Iris pigment epithelial cell (primary cell): ENCODE results near the gene MMP20.

Source experiments
- DNase-seq: peaks from one replicate; pipeline ENCODE4 v3.0.0-alpha.2; 2011; ENCODE audit warnings: low read depth

Gene MMP20

DNA sequence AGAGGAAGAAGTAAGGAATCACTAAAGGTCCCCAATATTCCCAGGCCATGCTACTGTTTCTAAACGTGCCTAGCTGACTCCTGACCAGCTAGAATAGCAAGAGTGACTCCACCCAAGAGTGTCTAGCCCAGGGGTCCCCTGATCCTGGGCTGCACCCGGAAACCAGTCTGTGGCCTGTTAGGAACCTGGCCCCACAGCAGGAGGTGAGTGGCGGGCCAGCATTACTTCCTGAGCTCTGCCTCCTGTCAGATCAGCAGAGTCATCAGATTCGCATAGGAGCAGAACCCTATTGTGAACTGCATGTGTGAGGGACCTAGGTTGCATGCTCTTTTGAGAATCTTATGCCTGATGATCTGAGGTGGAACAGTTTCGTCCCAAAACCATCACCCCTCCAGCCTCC, 2.0 kb downstream of the MMP20 start:
- DNase-seq = no peak

DNA sequence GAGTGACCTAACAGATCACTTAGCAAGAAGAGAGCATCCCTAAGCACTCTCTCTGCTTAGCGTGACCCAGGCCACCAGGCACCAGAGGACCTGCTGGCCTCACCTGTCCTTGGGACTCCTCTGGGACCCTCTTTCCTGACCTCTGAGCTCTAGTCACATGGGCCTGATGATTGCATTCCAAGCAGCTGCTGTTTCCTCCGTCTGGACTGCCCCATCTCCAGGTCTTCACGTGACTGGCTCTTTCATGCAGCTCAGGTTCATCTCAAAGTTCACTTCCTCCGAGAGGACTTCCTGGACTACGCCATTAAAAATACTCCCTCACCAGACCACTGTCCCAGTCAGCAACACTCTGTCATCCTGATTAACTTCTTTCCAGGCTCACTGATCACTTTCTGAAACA, 2.9 kb downstream of the MMP20 start:
- DNase-seq = no peak

DNA sequence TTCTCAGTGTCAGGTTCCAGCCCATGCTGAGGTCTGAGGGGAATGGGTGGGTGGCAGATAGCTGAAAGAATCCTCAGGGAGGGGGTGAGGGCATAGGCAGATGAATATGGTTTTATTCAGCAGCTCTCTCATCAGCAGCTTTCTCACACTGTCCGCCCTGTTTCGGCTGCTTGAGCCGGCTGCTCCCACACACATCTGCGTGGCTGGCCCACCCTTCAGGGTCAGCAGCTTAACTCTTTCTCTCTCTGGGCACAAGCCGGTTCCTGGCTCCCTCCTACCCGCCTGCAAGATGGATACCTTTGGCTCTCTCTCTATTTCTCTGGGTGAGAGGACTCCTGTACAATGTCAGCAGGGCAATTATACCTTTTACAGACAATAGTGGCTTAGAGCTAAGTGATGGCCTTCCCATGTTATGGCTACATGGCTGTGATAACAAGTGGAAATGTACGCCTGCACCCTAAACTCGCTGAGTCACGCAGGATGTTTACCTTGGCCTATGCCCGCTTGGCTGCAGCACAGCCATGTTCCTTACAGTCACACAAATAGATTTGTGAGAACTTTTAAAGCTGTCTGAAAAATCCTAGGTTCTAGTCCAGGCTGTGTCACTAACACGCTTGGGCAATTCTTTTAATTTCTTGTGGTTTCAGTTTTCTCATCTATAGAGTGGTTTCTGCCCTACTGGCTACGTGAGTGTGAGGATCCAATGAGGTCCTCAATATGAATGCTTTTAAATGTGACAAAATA, 4.1 kb downstream of the MMP20 start:
- no peak for DNase-seq

DNA sequence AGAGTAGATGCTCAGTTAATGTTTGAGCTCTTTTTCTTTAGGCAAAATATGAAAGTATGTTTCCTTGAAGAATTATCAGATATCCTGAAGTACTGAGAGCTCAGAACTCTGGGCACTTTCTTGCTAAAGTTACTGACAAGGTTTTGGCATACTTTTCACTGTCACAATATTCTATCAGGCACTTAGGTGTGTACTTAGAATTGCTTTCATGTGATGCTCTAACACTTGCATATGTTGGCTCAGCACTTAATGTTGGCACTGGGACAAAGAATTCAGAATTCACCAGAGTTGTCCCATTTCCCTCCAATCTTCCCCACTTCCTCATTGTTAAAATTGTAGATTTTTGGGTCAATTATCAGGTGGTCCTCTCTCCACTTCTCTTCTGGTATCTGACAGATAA, 5.0 kb downstream of the MMP20 start:
- DNase-seq = no peak

DNA sequence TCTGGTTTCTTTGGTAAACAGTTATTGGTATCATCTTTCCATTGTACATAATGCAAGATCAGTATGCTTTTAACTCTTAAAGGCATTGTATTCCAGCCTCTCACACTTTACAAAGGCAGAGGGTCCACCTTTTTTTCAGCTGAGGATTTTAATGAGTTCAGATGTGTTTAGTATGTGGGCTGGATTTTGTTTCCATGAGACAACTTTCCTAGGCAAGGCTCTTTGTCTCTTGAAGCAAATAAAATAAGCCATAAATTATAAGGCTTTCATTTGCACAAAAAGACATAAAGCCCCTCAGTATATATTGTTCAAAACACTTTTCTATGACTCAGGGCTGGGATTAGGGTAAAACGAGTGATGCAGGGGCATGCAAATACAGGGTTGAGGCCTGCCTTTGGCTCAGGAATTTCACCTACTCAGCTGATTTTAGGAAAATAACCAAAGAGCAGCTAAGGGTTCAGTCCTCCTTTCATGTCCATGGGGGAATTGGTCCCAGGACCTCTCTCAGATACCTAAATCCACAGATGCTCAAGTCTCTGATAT, 7.6 kb downstream of the MMP20 start:
- no peak for DNase-seq

DNA sequence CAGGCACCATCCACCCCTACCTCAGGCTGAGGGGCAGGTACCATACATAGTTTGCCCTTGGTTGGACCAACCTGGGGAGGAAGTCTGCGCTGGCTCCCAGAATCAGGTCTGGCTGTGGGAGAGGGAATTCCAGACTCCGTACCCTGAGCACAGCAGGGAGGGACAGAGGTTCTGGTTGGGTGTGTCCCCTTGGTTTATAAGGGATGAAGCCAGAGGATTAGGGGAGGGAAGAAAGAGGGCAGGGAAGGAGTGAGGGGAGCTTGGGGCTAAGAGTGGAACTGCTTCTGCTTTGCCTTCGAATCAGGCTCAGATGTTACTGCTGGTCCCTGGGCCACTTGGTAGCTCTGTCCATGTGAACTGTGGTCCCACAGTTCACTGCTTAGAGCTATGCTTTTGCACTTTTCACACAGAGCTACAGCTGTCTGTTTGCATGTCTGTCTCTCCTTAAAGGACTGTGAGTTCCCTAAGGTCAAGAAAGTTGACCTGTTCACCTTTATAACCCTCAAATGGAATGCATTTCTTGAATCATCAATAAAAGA, 9.2 kb downstream of the MMP20 start:
- no peak for DNase-seq

DNA sequence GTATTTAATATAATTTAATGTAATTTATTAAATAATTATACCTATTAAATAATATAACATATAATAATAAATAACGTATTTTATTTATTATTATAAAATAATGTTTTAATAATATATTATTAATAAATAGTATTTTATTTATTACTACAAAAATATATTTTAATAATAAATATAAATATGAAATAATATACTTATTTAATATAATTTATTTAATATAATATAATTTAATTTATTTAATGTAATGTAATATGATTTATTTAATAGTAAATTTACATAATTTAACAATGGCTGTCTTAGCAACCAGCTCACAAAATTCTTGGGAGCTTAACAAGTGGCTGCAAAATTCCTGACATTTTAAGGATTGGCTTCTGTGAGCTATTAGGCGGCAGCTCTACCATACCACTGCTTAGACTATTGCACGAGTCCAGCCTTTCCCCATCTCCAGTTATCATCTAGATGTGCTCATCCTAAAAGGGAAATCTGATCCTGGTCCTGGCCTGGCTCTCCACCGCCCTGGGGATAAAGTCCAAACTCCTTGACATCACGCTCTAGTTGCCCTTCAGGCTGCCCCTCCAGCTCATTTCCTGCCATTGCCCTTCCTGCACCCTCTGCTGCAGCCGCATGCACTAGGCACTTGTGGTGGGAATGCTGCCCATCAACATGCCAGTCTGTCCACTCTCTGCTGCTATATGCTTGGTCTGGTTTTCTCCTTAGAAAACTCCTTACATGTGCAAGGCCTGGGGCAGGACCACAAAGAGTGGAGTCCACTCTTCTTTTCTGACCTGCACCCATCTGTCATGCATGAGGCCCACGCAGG, 9.8 kb downstream of the MMP20 start:
- no peak for DNase-seq

DNA sequence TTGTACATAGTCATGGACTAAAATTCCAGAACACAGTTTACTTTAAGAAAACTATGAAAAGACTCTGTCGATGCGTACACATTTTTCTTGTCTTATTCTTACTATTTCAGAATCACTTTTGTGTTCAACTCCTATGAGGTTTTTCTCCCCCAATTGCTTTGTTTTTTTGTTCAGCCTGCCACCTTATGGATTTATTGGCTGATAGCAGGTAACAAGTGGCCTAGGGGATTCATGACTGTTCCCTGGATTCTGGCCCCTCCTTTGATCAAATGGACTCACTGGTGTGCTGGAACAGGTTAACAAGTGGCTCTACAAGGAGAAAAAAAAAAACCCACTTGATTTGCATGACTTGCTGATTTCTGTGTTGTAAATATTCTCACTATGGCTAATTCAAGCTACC, 10.6 kb downstream of the MMP20 start:
- DNase-seq = no peak

DNA sequence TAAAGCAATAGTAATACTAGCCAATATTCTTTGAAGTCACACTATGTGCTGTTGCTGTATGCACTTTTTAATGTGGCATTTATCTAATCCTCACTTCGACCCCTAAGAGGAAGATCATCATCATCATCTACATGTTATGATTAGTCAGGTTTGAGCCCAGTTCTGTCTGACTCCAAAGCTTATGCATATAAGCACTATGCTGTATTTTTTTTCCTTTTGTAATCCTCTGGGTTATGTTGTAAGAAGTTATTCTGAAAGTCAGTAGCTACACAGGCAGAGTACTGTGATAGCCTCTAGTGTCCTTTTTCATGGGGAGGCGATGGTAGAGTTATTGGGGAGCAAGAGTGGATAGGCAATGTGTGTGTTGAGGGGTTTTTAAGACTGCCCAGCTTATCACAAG, 11.1 kb downstream of the MMP20 start:
- no peak for DNase-seq

DNA sequence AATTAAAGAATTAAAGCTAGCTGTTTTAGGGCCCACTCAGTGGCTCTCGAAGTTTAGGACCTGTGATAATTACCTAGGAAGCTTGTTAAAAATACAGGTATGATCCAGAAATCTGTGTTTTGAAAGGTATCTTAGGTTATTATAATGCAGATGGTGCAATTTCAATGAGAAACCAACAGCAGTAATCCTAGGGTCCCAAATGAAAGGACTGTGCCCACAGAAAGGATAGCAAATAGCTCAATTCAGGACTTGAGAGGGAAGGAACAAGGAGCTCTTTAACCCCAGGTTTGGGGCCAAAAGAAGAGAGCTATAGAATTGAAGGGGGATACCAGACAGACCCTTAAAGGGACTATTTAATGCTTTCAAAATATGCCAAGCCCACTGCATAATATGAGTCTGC, 11.7 kb downstream of the MMP20 start:
- no peak for DNase-seq

DNA sequence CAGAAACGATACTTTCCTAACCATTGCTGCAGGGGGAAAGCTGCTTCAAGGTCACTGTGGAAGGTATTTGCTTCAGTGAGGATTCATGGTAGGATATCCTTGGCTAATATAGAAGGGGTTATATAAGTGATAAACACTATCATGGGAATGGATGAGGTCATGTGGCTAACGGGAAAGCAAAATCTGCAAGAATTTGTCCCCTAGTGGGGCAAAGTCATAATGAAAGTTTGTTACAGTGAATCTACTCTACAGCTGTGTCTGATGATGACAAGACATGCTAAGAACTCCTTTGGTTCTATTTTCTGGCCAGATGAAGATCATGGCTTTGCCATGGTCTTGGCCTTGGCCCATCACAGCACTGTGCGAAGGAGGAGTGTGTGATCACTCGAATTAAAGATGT, 13.8 kb downstream of the MMP20 start:
- no peak for DNase-seq

DNA sequence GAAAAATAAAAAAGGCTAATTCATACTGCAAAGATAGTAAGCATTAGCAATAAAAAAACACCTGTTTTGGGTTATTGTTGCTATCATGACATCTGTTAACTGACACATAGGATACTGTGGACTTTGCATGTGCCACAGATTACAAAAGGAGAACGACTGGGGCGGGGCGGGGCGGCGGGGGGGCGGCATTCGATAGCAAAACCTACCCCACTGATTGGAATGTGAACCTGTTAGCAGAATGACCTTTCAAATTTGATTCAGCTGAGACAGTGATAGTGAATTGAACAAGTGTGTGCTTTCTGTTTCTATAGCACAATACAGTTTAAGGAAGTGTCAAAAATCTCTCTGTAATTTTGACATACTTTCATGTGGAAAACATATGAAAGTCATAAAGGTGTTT, 14.9 kb downstream of the MMP20 start:
- no peak for DNase-seq

DNA sequence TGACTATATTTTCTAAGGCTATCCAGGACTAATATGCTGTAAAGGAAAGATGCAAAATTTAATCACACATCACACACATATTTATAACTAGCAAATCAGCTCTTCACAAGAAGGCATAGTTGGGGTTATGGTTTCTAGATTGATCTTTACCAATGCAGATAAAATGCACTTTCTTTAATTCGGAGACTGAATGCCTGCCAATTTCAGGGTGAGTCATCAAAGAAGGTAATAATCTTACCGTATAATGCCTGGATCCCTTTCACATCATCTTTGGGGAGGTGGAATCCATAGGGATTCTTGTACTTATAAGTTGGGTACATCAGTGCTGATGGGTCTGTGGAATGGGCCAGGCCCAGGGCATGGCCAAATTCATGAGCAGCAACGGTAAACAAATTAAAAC, 16.4 kb downstream of the MMP20 start:
- DNase-seq = no peak

DNA sequence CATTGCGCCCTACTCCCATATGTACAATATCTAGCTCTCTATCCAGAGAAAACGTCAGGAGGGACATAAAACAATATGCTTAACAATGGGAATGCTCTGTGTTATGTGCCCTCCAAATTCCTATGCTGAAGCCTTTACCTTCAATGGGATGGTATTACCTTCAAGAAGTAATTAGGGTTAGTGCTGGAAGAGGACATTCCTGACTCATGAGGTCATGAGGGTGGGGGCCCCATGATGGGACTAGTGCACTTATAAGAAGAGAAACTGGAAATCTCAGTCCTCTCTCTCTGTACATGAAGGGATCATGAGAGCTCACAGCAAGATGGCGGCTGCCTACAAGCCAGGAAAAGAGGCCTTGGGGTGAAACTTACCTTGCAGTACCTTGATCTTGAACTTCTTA, 20.3 kb downstream of the MMP20 start:
- no peak for DNase-seq

DNA sequence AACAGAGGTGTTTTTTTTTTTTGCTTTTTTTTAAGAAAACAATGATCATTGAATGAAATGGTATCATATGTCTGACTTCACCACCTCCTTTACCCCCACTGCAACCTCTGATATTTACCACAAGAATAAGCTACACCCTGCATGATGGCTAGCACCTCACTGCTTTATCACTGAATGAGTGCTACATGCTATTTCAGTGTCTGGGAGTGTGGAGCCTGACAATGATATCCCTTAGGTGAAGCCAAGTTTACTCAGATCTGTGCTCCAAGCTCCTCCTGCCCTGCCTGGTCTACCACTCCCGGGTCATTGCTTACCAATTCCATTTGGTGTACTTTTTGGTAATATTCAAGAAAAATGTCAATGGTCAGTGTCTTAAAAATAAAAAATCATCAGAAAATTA, 21.1 kb downstream of the MMP20 start:
- no peak for DNase-seq

DNA sequence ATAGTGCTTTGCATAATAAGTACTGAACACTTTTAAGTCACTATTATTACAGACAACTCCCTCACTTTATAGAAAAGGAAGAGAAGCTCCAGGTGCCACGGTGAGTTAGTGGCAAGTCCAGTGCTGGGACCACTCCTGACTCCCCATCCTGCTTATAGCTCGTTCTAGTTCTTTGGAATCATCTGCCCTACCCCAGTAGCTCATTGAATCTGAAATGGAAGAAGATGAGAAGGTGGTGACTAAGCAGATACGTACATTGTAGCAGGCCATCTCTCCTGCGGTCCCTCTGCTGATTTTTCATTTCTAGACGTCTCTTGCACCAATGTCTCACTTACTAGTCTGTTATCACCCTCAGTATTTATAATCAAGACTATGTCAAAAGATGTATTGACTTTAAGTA, 21.6 kb downstream of the MMP20 start:
- no peak for DNase-seq

DNA sequence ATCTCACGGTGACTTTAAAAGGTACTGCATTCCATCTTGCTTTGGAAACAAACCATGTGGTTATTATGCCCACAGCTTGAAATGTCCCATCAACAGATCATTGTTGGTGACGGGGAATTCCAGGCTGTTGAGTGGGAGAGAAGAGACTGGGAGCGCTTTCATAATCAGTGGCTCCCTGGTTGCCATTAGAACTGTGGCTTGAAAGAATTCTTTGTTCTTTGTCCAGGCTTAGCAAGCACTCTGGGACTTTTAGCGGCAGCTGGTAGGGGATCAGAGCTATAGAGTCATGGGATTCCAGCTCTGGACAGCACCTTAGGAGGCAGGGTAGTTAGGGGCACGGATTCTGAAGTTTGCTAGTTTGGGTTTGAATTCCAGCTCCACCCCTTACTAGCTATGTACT, 22.0 kb downstream of the MMP20 start:
- DNase-seq = peak; percentile 59

DNA sequence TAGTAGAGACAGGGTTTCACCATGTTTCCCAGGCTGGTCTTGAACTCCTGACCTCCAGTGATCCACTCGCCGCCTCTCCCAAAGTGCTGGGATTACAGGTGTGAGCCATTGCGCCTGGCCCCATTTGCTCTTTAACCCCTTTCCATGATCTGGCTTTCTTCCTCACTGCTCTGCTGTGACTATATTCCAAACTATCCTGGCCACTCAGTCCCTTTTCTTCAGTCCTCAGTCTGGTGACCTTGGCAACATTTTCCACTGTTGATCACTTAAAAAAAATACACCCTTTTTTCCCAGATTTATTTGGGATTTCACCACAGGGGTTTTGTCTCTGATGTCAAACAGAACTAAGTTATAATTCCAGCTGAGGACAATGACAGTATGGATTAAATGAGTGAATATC, 24.5 kb downstream of the MMP20 start:
- no peak for DNase-seq

DNA sequence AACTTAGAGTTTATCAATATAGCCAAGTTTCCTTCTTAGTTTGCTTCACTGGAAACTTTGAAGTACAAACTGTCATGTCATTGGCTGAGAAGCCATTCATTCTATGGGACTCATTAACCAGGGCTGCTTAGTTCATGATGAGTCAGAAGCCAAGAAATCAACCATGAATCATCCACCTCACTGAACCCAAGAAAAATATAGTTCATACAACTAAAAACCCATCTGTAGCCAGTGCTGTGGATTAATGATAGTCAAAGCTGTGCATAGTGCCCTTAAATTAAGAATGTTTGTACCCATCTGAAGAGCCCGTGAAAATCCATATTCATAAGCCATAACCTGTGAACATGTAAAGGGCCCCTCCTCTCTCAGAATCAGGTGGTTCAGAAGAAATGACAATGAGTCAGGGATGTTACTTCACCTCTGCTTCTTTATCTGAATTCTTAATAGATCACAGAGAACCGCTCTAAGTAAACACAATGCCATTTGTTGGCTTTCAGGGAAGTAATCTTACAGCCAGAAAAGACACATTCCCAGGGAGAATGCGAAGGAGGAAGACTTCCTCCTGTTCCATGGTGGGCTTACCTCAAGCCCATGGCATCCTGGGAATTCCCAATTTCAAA, 25.4 kb downstream of the MMP20 start:
- peak; percentile 96 for DNase-seq

DNA sequence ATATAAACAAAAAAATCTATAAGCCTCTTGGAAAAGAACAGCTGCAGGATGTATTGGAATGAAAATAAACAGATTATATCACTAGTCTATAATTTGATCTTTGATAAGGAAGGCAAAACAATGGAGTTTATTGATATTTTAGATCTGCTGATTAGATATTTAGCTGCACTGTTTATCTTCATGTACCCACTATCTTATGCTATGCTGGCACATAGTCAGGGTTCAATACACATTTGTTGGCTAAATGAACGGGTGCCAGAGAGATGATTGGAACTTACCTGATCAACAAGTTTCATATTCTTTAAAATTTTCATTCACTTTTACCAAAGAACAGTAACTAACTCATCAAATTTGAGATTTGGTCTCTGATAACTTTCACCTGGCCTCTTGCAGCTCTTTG, 26.9 kb downstream of the MMP20 start:
- DNase-seq = no peak

DNA sequence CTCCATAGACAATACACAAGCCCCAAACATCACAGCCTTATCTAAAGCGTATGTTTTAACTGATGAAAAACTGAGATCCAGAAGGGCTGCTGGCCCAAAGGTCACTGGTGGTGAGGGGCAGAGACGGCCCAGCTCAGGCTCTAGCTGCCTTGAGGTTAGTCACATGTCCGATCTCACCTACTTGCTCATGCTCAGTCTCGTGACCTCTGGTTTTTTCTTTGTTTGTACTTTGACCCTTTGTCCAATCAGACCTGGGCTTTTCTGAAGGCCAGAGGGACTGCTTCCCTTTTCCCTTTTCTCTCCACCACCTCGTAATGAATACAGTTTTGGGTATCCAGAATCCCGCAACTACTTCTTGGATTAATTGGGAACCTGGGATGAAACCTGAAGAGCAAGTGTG, 28.6 kb downstream of the MMP20 start:
- no peak for DNase-seq

DNA sequence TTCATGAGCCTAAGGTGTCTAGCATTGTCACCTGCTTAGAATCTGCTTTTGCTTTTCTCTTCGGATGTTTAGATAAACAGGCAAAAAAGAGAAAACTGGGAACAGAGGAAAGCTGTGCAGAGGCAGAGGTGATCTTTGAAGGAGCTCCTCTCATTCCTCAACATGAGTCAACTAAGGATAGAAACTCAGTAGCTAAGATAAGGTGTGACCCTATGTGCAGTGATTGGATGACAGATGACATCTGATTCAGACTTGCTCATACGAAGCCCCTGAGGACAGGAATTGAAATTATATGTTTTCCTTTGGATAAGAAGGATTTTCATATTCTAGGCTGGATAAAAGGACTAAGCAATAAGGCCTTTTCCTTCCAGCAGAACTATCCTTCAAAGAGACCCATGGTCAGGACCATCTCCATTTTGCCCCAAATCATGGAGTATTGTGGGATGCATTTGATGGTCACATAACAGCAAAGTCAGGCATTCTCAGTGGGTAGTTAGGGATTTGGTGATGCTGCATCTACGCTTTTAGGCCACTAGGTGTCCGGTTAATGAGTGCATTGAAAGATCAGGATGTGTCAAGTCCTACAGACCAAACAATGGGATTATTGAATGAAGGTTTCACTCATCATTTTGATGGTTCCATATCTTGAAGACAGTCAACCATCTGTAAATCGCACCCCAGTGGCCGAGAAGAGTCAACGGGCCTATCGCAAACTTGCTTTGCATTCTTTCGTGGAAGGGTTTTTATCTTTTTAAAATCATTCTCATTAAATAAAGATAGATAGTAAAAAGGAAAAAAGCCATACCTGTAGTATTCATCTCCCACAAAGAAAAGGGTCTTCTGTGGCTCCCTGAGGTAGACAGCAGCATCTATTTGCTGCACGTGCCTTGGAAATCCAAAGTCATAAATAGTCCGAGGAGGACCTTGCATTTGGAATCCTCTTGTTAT, 32.2 kb downstream of the MMP20 start:
- DNase-seq = peak; percentile 45
